Prostate gland (tissue), 2 donors: ENCODE results near the gene NPPA. TPM values are rescaled to one million over a fixed set of nuclear protein-coding genes. Genes with fewer than 3 reads are reported as not detected.
"Not testable (repeated sequence)": the region's sequence is repeated elsewhere in the genome, so short reads cannot be mapped to it uniquely, and the experiment has no call there.

Experiments
- DNase-seq: peaks from one replicate; pipeline ENCODE4 v3.0.0-alpha.2; 2019; ENCODE audit warnings: low spot score
- H3K27ac ChIP-seq, 2 donors: fragments of 200-600 bp; sonication (generic); 2 replicates each; pipeline ENCODE4 v1.5.1; 2017 to 2019
- H3K27me3 ChIP-seq: fragments of 200-600 bp; sonication (generic); replicated peaks from 2 replicates; pipeline ENCODE4 v1.5.1; 2019; ENCODE audit not compliant: insufficient read depth
- H3K36me3 ChIP-seq, 2 donors: fragments of 200-600 bp; sonication (generic); 1 replicate in 1 of 2; 2 replicates in 1 of 2; pipeline versions ENCODE4 v1.5.1 to v1.8.1; 2017 to 2019
- H3K4me1 ChIP-seq: fragments of 200-600 bp; sonication (generic); replicated peaks from 2 replicates; pipeline ENCODE4 v1.5.1; 2019
- H3K4me3 ChIP-seq, 2 donors: fragments of 200-600 bp; sonication (generic); 2 replicates each; pipeline ENCODE4 v1.5.1; 2017 to 2019
- H3K9me3 ChIP-seq: fragments of 200-600 bp; sonication (generic); 2 replicates; pipeline ENCODE4 v1.5.1; 2017
- POLR2A ChIP-seq: fragments of 450-650 bp; IDR thresholded peaks from one replicate; pipeline ENCODE4 v1.6.1; 2016; ENCODE audit warnings: antibody characterized with exemption, mild to moderate bottlenecking
- POLR2AphosphoS5 ChIP-seq: sonication (generic); formaldehyde crosslinking; IDR thresholded peaks from one replicate; pipeline ENCODE4 v1.6.1; 2017; ENCODE audit warnings: antibody characterized with exemption
- WGBS: methylation state at CpG from one replicate; pipeline ENCODE4 v1.1.5; 2018; 5-methylcytosine and 5-hydroxymethylcytosine counted together
- intact Hi-C: fragments of 100-400 bp; cut with DNase I; formaldehyde crosslinking; loops from one replicate; pipeline ENCODE4 v1.14.2; 2022
- total RNA-seq, 2 donors: library from RNA; depleted of rRNA; stranded (reverse); fragments of >200 nt; gene quantifications; one replicate each; pipeline ENCODE4 v1.1.0, GENCODE V29; 2016
- TF ChIP-seq, protein P1 (sequence below), 4 experiments: fragments of 200-600 bp in 2 of 4; fragments of 450-650 bp in 2 of 4; sonication (generic) in 2 of 4; IDR thresholded peaks; 1 replicate in 3 of 4; 2 replicates in 1 of 4; pipeline ENCODE4 v1.5.1; 2016 to 2019; ENCODE audit warnings: antibody characterized with exemption in 4 of 4, mild to moderate bottlenecking in 2 of 4, moderate library complexity in 2 of 4

Gene NPPA
- total RNA-seq, 2 donors from 2014 or later, result 1.3 TPM; not detected in 1

DNA sequence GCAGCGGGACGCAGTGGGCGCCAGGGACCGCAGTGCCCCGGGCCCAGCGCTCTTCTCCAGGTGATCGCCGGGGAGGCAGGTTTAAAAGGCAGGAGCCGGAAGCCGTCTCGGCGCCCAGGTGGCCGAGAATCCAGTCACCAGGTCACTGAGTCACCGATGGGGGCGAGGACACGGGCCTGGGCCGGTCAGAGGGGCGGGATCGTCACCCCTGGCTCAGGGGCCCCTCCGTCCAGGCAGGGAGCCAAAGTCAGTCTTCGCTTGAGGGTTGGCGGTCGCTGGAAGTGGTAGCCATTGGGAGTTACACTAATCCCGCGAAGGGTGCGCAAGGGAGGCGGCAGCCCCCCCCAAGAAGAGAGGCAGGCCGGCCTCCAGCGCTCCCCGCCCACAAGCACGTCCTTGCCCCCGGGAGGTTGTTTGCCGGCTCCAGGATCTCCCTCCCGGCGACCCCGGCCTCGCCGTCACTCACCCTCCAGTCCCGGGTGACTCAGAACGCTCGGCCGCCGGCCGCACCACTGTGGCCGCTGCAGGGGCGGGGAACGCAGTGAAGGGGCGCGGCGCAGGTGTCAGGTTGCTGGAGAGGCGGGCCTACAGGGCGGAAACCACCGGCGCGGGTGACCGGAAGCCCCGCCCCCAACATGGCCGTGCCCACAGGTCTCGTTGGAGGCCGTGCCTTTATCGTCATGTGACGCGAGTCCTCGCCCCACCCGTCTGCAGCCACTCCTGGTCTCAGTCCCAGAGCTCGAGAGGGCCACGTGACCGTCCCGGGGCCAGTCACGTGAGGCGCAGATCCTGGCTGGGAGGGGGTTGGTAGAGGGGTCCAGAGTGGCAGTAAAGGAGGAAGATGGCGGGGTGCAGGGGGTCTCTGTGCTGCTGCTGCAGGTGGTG is 41.9 kb downstream of the NPPA start, which contains the start of the genes CLCN6 and MTHFR:
Gene CLCN6, plus strand, starts transcription at position 770 of the 885 bp plus-strand sequence. Its CDS starts 72 bp downstream, at position 842.
Gene MTHFR, minus strand, starts transcription at position 543 of the 885 bp plus-strand sequence. CDS start 2,848 bp downstream, outside the sequence.
- Histone ChIP-seq H3K4me1 (peaks cover 22% of the 10 kb centered on the region), H3K36me3 (peaks cover 0 to 3% of the 10 kb centered on the region in 2 donors), H3K27me3 (no peaks in the 10 kb centered on the region), H3K9me3 (no peaks in the 10 kb centered on the region), H3K4me3 (peak within 1 kb of the TSS; percentile 66 to 70), H3K27ac (peak within 1 kb of the TSS; percentile 90 to 97)
- intact Hi-C loops, result no loop called here
- DNase-seq, result peak; percentile 100
- WGBS, result under 1% methylated on average over 70 of the region's 72 CpGs
- peak; percentile 96 for TF ChIP-seq POLR2A
- TF ChIP-seq, protein P1, sequence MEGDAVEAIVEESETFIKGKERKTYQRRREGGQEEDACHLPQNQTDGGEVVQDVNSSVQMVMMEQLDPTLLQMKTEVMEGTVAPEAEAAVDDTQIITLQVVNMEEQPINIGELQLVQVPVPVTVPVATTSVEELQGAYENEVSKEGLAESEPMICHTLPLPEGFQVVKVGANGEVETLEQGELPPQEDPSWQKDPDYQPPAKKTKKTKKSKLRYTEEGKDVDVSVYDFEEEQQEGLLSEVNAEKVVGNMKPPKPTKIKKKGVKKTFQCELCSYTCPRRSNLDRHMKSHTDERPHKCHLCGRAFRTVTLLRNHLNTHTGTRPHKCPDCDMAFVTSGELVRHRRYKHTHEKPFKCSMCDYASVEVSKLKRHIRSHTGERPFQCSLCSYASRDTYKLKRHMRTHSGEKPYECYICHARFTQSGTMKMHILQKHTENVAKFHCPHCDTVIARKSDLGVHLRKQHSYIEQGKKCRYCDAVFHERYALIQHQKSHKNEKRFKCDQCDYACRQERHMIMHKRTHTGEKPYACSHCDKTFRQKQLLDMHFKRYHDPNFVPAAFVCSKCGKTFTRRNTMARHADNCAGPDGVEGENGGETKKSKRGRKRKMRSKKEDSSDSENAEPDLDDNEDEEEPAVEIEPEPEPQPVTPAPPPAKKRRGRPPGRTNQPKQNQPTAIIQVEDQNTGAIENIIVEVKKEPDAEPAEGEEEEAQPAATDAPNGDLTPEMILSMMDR (IDR thresholded peaks at IDR 0.05), result peak in 1 of 4 experiments; percentile 10
- TF ChIP-seq POLR2AphosphoS5, result peak; percentile 98

DNA sequence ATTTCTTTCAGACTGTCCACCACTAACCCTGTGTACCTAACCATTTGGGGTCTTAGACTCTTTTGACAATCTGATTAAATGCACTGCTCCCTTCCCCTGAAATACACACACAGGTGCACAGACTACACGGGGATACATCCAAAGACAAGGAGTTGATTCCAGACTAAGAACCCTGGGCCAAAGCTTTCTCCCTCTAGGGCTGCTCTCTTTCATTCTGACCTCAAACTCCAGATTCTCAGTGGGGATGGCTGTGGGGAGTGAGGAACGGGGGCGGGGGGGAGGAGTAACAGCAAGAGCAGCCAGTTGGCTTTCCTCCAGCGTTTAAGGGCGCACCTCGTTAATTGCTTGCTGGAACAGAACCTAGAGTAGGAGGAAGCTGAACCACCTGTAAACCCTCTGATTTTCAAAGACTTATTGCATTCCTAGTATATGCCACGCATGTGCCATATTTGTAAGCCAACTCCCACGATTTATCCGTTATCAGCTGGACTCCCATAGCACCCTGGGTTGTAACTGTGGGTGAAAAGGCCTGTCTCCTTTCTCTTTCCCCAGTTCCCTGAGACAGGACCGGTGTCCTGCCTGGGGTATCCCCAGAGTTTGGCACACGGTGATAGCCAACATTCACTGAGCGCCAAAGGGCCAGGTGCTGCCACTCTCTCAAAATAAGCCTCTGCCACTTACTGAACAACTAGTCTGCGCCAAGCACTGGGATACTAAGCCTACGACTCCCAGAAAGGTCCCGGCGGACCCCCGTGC is 42.7 kb downstream of the NPPA start:
- peak; percentile 53 for DNase-seq
- Histone ChIP-seq H3K9me3 (no peaks in the 10 kb centered on the region), H3K36me3 (peaks cover 0 to 3% of the 10 kb centered on the region in 2 donors), H3K4me3 (peak overlapping the region; percentile 66 to 70), H3K27me3 (no peaks in the 10 kb centered on the region), H3K27ac (peak overlapping the region; percentile 90 to 97), H3K4me1 (peaks cover 22% of the 10 kb centered on the region)
- TF ChIP-seq, protein P1 (IDR thresholded peaks at IDR 0.05), result no peak
- 1% methylated on average over 17 of the region's 17 CpGs for WGBS
- intact Hi-C loops, result loop anchor here (5.0 kb wide), 2 partner anchors 68 to 148 kb away; partner anchors contain the start of gene AGTRAP

DNA sequence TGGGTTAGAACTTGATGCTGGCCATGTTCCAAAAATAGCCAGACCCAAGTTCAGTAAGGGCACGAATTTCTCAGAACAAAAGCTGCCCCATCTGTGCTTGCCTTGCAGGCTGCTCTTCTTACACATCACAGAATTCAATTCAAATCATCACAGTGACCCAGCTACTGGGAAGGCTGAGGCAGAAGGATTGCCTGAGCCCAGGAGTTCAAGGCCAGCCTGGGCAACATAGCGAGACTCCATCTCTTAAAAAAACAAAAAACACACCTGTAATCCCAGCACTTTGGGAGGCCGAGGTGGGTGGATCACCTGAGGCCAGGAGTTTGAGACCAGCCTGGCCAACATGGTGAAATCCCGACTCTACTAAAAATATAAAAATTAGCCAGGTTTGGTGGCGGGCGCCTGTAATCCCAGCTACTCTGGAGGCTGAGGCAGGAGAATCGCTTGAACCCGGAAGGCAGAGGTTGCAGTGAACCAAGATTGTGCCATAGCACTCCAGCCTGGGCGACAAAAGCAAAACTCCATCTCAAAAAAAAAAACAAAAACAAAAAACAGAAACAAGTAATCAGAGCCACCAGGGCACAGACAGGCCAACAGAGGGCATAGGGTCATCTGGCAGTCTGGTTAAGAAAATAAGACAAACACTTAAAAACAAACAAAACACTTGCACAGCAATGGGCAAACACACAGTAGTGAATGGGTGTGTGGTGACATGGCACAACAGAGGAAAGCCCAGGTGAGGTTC is 43.5 kb downstream of the NPPA start:
- peaks cover 22% of the 10 kb centered on the region for H3K4me1 ChIP-seq
- 72% methylated on average over 9 of the region's 9 CpGs for WGBS
- peak overlapping the region; percentile 90 to 97 for H3K27ac ChIP-seq
- peak overlapping the region in 1 of 2 donors; percentile 66 for H3K4me3 ChIP-seq
- intact Hi-C loops, result loop anchor here (5.0 kb wide), 2 partner anchors 67 to 147 kb away; partner anchors contain the start of gene AGTRAP
- not testable (repeated sequence) for H3K9me3 ChIP-seq, DNase-seq, H3K36me3 ChIP-seq, H3K27me3 ChIP-seq

DNA sequence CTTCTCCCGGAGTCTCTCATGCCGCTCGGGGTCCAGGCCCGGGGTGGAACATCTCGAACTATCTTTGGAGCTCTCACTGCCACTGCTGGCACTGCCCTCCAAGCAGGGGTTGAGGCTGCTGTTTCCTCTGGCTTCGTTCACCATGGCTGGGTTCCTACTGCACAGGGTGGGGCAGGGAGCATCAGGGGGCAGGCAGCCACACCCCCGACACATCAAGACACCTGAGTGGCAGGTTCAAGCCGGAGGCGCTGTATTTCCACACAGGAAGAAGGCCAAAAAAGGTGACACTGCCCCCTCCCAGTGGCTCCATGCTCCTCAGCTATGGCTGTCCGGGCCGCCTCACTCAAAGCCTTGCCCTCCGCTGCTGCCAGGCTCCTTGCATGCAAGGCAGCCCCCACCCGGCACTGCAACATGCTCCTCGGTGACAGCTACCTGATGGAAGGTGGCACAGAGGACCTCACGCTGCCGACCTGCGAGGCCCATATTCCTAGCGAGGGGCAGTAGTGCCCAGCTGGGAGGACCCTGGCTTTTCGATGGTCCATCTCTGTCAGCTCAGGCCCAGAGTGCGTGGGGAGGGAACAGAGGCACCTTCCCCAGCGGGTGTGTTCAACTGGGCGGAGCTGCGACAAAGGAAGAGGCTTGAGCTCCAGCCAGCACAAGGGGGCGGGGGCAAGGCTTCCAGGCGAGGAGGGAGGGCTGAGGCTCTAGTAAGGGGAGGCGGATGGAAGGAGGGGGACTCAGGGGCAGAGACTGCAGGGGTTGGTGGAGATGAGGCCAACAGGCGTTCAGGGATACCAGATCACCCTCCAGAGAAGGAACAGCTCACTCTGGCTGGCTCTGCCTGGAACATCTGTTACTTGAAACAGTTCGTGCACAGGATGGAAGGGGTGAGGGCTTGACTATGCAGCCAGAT is 44.4 kb downstream of the NPPA start:
- intact Hi-C loops, result loop anchor here (5.0 kb wide), 2 partner anchors 66 to 146 kb away; partner anchors contain the start of gene AGTRAP
- TF ChIP-seq, protein P1 (IDR thresholded peaks at IDR 0.05), result peak in 1 of 4 experiments; percentile 5
- TF ChIP-seq POLR2AphosphoS5 (peak; percentile 87), POLR2A (peak; percentile 91)
- Histone ChIP-seq H3K36me3 (peaks cover 0 to 3% of the 10 kb centered on the region in 2 donors), H3K4me3 (peak overlapping the region; percentile 28 to 38), H3K9me3 (no peaks in the 10 kb centered on the region), H3K27me3 (no peaks in the 10 kb centered on the region), H3K27ac (peak overlapping the region; percentile 90 to 97), H3K4me1 (peaks cover 22% of the 10 kb centered on the region)
- WGBS, result 5% methylated on average over 27 of the region's 28 CpGs
- DNase-seq, result peak; percentile 86
